GM18868 (cell line): ENCODE measurements around the gene TNNT3.

Experiments used
- ATAC-seq: cut with Tn5 transposase; IDR thresholded peaks from one replicate; pipeline ENCODE4 v1.9.1; 2021; ENCODE audit warnings: mild to moderate bottlenecking, moderate library complexity; ENCODE audit not compliant: unreplicated experiment

Gene TNNT3

DNA sequence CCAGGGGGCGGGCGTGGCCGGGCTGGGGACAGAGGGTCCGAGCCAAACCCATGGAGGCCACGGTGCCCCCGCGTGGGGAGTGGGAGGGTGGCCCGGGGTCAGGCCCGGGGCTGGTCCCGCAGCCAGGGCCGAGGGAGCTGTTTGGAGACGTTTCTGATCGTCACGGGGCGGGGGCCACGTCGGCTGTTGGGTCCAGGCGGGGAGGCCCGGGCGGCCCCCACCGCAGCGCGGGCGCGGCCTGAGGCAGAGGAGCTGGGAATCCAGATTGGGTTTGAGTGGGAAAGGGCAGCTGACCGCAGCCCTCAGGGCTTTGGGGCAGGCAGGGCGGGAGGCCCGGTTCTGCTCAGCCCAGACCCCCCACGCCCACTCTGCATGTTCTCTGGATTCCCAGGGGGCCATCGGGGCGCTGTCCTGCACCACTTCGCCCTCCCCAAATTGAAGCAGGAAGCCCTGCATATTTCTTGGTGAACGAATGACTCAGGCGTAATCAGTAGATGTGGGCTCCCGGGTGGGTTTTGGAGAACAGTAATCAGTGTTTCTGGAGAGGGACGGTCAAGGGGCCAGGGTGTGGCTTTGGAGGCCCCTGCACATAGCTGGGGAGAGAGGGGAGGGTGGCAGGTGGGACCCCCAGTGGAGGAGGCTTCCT, 28.2 kb downstream of the TNNT3 start:
- no peak for ATAC-seq

DNA sequence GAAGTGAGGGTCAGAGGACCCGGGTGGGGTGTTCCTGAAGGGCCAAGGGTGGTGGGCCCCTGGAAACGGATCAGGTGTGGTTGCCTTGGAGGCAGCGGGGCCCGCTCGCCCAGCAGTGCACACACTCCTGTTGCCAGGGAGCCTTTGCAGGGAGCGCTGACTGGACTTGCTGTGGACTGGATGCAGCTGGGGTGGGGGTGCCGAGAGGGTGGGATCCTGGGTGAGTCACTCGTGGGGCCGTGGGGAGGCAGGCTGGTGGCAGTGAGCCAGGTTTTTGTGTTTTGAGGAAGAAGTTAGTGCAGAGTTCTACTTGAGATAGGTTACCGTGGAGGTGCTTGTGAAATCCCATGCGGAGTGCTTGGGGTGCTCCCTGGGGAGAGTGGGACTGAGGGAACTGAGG, 28.9 kb downstream of the TNNT3 start:
- no peak for ATAC-seq

- no peak for ATAC-seq
Measured at GRCh38 chr11:1949302-1949701, 29.8 kb downstream of the TNNT3 start.

GRCh38 chr11:1949922-1950321, 30.4 kb downstream of the TNNT3 start:
- ATAC-seq, result no peak

DNA sequence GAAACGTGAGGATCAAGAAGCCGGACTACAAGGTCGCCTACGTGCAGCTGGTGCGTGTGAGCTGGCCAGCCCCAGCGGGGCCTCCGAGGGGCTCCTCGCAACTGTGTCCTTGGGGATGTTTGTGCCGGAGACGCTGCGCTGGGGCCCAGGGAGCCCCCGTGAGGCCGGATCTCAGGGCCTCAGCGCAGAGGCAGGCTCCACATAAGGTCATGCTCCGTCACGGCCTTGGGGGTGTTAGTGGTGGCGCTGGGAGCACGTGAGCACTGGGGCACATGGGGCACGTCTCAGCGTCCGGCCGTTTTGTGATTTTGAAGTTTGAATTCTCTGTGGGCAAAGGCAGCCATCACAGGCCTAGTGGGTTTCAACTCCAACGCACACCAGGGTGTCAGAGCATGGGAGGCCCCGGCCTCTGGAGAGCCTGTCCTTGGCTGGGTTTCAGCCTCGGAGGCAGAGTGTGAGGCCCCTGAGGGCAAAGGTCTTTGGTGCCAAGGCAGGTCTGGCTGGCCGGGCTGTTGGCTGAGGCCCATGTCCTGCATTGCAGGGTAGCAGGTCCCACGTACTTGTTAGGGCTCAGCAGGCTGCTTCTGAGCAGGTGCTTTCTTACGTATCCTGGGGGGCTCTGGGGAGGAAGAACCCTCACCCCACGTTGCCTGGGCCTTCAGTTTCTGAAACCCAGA, 33.4 kb downstream of the TNNT3 start:
- no peak for ATAC-seq

- ATAC-seq, result no peak
Measured at GRCh38 chr11:1953489-1954266, 34.2 kb downstream of the TNNT3 start.

DNA sequence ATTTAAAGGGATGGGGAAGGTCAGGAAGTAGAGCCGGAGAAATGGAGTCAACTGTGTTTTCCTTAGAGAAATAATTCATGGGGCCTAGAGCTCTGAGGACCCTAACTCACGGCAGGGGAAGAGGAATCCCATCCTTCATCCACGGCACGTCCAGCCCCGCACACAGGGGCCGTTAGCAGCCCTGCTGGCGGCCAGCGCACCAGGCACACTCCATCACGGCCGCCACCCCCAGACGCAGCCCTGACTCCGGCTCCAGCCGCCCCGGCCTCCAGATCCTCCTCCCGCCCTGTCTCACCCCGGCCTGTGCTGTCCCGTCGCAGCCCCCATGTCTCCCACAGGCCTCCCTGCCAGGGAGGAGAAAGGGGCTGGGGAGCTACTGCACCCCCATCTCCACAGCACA, 38.9 kb downstream of the TNNT3 start:
- no peak for ATAC-seq

DNA sequence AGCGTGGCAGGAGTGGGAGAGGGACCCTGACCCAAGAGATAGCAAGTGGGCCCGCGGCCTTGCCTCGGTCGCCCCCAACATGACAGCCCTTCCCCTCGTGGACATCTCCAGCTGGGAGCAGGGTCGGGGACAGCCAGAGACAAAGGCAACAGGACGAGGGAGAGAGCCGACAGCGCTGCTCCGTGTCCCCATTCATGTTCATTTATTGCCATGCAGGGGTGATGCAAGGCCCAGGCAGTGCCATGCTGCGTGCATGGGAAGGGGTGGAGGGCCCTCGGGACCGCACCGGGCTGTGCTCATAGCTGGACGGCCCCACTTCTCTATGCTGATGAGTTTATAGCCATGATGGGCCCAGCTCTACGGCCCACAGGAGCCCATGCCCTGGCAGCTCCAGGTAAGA, 40.3 kb downstream of the TNNT3 start:
- no peak for ATAC-seq

DNA sequence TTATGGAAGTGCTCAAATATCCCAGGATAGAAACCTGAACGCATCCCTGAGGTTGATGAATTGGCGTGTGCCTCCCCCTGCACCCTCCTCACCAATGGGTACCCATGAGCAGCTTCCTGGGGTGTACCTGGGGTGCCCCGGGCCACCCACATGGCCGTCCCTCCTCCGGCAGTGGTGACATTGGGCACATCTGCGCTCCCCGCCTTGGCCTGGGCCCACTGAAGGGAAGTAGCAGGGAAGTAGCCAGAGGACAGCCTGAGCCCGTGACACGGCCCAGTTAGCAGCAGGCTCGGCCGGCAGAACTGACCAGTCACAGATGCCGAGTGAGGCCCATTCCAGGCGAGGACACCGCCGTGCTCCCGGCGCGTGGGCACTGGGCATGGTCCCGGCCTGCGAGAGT, 44.4 kb downstream of the TNNT3 start:
- no peak for ATAC-seq

DNA sequence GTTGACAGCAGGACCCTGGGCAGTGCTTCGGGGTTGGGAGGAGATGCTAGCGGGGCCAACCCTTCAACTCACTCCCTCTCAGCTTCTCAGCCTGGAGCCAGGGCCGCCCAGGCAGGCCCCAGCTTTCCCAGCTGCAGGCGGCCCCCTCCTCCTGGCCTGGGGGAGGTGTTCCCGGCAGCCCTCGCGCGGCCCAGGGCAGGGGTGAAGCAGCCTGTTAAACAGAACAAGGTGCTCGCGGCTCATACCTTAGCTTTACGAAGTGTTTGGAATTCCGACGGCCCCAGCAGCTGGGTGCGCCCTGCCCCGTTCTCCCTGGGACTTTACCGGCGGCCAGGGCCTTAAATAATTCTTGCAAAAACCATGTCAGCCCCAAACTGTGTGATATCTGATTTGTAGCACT, 44.8 kb downstream of the TNNT3 start:
- ATAC-seq, result no peak

DNA sequence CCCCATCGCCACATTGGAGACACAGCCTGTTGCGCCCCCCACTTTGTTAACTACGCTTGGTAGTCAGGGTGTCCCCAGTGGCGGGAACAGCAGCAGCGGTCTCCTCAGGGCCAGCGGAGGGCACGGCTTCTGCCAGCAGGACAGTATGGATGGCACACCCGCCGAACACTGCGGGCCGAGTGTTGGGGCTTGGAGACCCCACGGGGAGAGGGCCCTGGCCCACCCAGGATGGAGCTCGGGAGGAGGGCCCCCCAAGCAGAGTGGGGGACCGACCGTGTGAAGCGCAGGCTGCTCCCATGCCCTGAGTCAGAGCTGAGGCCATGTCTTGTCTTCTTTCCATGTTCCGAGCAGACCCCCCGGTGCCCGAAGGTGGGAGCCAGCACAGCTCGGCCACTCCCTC, 45.5 kb downstream of the TNNT3 start:
- ATAC-seq, result no peak

- ATAC-seq, result no peak
Measured at GRCh38 chr11:1966531-1966930, 47.0 kb downstream of the TNNT3 start.

- ATAC-seq, result no peak
Measured at GRCh38 chr11:1967641-1968225, 48.2 kb downstream of the TNNT3 start.

GRCh38 chr11:1968454-1969002, 49.0 kb downstream of the TNNT3 start:
- ATAC-seq, result no peak

DNA sequence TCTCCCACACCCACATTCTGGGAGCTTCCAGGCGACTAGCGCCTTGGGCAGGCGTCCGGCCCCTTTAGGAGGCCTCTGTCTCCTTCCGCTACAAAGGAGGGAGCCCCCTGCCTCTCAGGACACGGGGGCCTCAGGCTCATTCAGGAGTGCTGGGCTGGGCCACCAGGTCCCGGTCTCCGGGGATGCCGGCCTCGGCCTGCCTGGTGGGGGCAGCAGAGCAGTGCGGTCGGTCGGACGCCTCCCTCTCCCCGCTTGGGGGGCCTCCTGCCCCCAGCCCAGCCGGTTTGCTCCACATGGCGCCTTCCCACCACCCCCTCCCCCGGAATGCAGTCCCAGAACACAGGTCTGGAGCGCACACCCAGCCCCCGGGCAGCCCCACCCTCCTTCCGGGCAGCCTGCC, 49.5 kb downstream of the TNNT3 start:
- ATAC-seq, result no peak

DNA sequence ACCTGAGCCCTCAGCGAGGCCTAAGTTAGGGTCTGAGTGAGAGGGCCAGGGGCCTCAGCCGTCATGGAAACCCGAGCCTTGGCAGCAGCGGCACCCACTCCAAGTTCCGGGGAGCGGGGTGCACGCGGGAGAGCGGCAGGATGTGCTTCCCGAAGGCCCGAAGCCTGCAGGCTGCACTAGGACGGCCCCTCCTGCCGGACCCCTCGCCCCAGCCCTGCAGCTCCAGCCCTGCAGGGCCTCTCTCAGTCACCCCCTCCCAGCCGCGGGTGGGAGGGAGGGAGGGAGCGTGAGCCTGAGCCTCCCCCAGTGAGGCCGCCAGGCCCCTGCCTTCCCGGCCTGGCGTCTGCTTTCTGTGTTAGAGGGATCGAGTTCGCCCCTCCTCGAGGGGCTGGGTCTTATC, 50.3 kb downstream of the TNNT3 start:
- no peak for ATAC-seq

DNA sequence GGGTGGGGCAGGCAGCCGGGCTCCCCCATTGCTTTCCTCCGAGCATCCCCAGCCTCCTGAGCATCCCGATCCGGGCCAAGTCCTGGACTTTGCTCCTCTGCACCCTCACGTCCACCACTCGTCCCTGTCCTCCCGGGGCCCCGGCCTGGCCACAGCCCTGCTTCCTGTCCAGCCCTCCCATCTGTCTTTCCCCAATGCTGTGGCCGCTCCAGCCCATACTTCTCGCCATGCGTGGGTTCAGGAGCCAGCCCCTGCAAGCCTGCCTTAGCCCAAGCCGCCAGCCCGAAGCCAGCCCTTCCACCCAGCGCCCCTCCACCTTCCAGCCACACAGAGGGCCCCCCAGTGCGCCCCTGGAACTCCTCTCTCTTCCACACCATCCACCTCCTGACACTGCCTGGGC, 51.5 kb downstream of the TNNT3 start:
- no peak for ATAC-seq

DNA sequence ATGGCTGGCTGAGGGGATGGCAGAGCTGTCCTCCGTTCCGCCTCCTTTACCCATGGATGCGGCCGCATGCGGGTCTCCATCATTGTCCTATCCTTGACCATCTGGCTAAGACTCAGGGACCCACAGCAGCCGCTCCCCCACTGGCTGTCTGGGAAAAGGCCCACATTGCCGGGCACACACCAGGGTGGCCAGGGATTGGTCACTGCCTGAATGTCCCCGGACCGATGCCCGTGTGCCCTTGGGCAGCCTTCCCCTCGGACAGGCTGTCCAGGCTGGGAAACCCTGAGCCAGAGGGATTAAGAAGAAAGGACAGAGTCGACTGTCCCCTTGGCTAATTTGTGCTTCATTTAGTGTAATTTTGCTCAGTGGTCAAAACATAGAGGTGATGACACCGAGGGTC, 55.7 kb downstream of the TNNT3 start:
- no peak for ATAC-seq

GRCh38 chr11:1978720-1979473, 59.4 kb downstream of the TNNT3 start:
- no peak for ATAC-seq

GRCh38 chr11:1979607-1980006, 60.1 kb downstream of the TNNT3 start:
- ATAC-seq, result no peak
